Activated B cell treated with CpG ODN at 0.5 μM for 24 hours (primary cell): ENCODE measurements around the gene FHIT. TPM values are rescaled to one million over a fixed set of nuclear protein-coding genes. Genes with fewer than 3 reads are reported as not detected.

Experiments used
- ATAC-seq: fragments of 200-7000 bp; cut with Tn5 transposase; one replicate; pipeline ENCODE4 v1.10.0; 2021; ENCODE audit warnings: low read depth, mild to moderate bottlenecking, moderate library complexity
- CTCF ChIA-PET: fragments of 350-600 bp; sonication (Branson Sonifier 250); formaldehyde crosslinking; loops from one replicate; lab custom pipeline; 2021; ENCODE audit warnings: antibody characterized with exemption; lab: Charles Lee
- POLR2A ChIA-PET: fragments of 350-600 bp; sonication (Branson Sonifier 250); formaldehyde crosslinking; loops from one replicate; lab custom pipeline; 2021; ENCODE audit warnings: antibody characterized with exemption; lab: Charles Lee
- DNase-seq: peaks from one replicate; pipeline ENCODE4 v3.0.0; 2022
- H3K27ac Mint-ChIP-seq: one replicate; pipeline ENCODE4 v1.8.0; 2020; ENCODE audit warnings: mixed read lengths
- H3K27me3 Mint-ChIP-seq: one replicate; pipeline ENCODE4 v1.8.0; 2021; ENCODE audit warnings: mixed read lengths
- H3K36me3 Mint-ChIP-seq: one replicate; pipeline ENCODE4 v1.8.0; 2021; ENCODE audit warnings: low read depth, mixed read lengths
- H3K4me1 Mint-ChIP-seq: one replicate; pipeline ENCODE4 v1.8.0; 2021; ENCODE audit warnings: mixed read lengths
- H3K4me3 Mint-ChIP-seq: one replicate; pipeline ENCODE4 v1.8.0; 2020; ENCODE audit warnings: mild to moderate bottlenecking, mixed read lengths
- H3K9me3 Mint-ChIP-seq: one replicate; pipeline ENCODE4 v1.8.0; 2020; ENCODE audit warnings: mixed read lengths
- CTCF ChIP-seq: fragments of 200-600 bp; IDR thresholded peaks from one replicate; pipeline ENCODE4 v1.8.0; 2022; ENCODE audit warnings: antibody characterized with exemption, mild to moderate bottlenecking
- intact Hi-C: fragments of 100-400 bp; cut with micrococcal nuclease; formaldehyde crosslinking; loops from one replicate; pipeline ENCODE4 v1.15.1; 2024
- total RNA-seq: library from RNA; stranded (reverse); gene quantifications from 2 replicates; pipeline ENCODE4 v1.2.3, GENCODE V29; 2022

FHIT gene
- total RNA-seq, 1 donor from 2014 or later, result 5.5 TPM

DNA sequence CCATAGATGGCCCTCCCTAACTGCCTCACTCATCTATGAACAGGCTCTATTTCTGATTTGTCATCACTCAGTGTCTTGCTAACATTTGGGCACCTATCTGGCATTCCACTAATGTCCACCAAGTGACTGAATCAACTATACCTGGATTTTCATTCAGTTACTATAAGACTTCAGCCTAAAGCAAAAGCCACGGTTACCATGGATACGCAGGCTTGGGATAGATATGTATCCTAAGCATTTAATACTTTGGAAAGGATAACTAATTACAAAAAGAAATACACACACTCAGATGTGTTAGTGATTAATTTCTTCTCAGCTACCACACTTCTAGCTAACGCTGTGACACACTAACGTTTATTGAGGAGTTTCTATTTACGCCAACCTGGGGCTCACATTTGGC is 1301.9 kb downstream of the FHIT start:
- intact Hi-C loops, result no loop called here
- TF ChIP-seq CTCF, result no peak
- POLR2A ChIA-PET, result no interaction called here
- Mint-ChIP-seq H3K27ac (no peak overlapping the region), H3K9me3 (no peaks in the 10 kb centered on the region), H3K4me1 (no peaks in the 10 kb centered on the region), H3K36me3 (no peaks in the 10 kb centered on the region), H3K27me3 (no peaks in the 10 kb centered on the region), H3K4me3 (no peak overlapping the region)
- no peak for DNase-seq
- CTCF ChIA-PET, result no interaction called here
- ATAC-seq, result no peak

DNA sequence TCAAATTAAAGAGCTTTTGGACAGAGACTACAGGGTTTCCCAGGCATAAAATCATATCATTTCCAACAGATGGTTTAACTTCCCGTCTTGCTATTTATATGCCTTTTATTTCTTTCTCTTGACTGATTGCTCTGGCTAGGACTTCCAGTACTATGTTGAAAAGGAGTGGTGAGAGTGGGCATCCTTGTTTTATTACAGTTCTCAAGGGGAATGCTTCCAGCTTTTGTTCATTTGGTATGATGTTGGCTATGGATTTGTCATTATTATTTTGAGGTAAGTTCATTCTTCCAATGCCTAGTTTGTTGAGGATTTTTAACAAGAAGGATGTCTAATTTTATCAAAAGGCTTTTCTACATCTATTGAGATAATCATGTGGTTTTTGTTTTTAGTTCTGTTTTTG is 1304.9 kb downstream of the FHIT start:
- Mint-ChIP-seq H3K27me3 (no peaks in the 10 kb centered on the region), H3K27ac (no peak overlapping the region), H3K9me3 (no peaks in the 10 kb centered on the region), H3K4me3 (no peak overlapping the region), H3K4me1 (peaks cover 1% of the 10 kb centered on the region), H3K36me3 (no peaks in the 10 kb centered on the region)
- POLR2A ChIA-PET, result no interaction called here
- CTCF ChIA-PET, result no interaction called here
- intact Hi-C loops, result no loop called here
- ATAC-seq (no peak), DNase-seq (no peak)
- TF ChIP-seq CTCF, result no peak

DNA sequence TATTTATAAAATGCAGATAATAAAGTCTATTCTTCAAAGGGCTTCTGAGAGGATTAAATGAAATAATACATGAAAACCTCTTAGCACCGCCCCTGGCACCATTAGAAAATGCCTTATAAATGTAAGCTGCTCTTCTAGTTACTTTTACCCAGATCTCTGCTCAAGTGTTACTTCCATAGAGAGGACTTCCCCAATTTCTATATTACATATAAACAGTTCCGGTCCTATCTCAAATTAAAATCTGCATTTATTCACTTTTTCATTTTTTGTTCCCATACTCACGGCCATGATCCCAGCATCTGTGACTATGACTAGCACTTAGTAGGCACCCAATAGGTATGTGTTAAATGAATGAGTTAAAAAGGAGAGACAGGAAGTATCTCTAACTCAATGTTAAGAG is 1310.5 kb downstream of the FHIT start:
- no peaks in the 10 kb centered on the region for H3K27me3 Mint-ChIP-seq
- no peak for TF ChIP-seq CTCF
- no peaks in the 10 kb centered on the region for H3K9me3 Mint-ChIP-seq
- ATAC-seq, result no peak
- H3K4me1 Mint-ChIP-seq, result peaks cover 17% of the 10 kb centered on the region
- ChIA-PET CTCF (no interaction called here), POLR2A (no interaction called here)
- no peak for DNase-seq
- intact Hi-C loops, result no loop called here
- peak overlapping the region; percentile 52 for H3K4me3 Mint-ChIP-seq
- H3K36me3 Mint-ChIP-seq, result no peaks in the 10 kb centered on the region
- no peak overlapping the region for H3K27ac Mint-ChIP-seq

DNA sequence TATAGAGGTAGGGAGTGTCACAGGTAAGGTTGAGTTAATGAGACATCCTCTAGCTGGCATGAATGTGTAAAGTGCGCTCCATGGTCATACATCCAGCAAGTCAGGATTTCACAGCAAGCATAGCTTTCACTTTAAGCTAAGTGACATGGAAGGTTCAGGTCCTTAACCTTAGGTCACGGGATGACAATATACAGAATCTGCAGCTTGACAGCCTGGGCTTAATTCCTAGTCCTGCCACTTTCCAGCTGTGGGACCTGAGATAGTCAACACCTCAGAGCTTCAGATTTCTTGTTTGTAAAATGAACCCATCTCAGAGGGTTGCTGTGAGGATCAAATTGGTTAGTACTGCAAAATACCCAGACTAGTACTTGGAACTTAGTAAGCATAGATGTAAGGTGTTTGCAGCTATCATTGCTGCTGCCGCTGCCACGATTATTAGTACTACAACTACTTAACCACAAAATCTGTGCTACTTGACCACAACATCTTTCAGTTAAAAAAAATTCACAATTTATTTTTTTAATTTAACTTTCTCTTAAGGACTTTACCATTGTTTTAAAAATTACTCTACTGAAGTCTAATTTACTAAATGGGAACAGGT is 1311.3 kb downstream of the FHIT start:
- Mint-ChIP-seq H3K27ac (no peak overlapping the region), H3K4me3 (no peak overlapping the region), H3K36me3 (no peaks in the 10 kb centered on the region), H3K9me3 (no peaks in the 10 kb centered on the region), H3K4me1 (peaks cover 17% of the 10 kb centered on the region), H3K27me3 (no peaks in the 10 kb centered on the region)
- CTCF ChIA-PET, result no interaction called here
- TF ChIP-seq CTCF, result no peak
- DNase-seq, result no peak
- intact Hi-C loops, result no loop called here
- POLR2A ChIA-PET, result no interaction called here
- ATAC-seq, result no peak

DNA sequence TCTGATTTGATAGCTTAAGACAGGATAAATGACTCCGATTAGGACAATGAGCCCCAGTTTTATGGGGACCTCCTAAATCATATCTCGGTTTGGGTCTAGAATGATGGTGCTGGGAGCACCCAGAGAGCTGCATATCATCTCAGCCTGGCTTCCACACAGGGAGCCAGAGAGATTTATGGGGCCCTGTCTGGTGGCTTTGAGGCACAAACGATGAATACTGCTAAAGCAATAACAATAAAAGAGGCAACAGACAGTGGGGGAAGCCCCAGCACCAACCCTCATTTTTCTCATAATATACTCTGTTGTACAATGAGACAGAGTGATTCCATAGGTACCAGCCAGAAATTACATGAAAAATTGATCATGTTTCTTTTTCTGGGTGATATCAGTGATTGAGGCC is 1312.4 kb downstream of the FHIT start:
- H3K27me3 Mint-ChIP-seq, result no peaks in the 10 kb centered on the region
- ChIA-PET CTCF (no interaction called here), POLR2A (no interaction called here)
- TF ChIP-seq CTCF, result no peak
- DNase-seq (no peak), ATAC-seq (no peak)
- peaks cover 17% of the 10 kb centered on the region for H3K4me1 Mint-ChIP-seq
- intact Hi-C loops, result no loop called here
- no peaks in the 10 kb centered on the region for H3K36me3 Mint-ChIP-seq
- H3K4me3 Mint-ChIP-seq, result no peak overlapping the region
- no peaks in the 10 kb centered on the region for H3K9me3 Mint-ChIP-seq
- H3K27ac Mint-ChIP-seq, result no peak overlapping the region
